ENCODE data around the gene RITA1. TPM values are rescaled to one million over a fixed set of nuclear protein-coding genes. Genes with fewer than 3 reads are reported as not detected.

RITA1 gene
- total RNA-seq, 1 experiment from 2014 or later = 33.6 TPM

DNA sequence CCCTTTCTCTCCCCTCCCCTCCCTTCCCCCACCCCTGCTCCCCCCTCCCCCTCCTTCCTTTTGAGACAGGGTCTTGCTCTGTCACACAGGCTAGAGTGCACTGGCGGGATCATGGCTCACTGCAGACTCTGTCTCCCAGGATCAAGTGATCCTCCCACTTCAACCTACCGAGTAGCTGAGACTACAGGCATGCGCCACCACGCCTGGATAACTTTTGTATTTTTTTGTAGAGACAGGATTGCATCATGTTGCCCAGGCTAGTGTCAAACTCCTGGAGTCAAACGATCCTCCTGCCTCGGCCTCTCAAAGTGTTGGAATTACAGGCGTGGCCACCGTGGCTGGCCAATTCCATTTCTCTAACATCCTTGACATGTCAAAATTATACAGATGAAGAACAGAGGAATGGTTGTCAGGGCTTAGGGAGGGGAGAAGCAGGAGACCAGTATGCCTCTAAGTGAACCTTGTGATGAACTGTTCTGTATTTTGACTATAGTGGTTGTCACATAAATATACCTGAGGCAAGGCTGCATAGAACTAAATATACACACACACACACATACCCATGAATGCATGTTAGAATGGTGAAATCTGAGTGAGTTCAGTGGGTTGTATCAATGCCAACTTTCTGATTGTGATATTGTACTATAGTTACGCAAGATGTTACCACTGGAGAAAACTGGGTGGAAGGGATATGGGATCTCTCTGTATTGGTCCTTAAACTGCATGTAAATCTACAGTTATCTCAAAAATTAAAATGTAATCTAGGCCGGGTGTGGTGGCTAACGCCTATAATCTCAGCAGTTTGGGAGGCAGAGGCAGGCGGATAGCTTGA is 39.6 kb upstream of the RITA1 start:
- TF ChIP-seq CTCF (IDR thresholded peaks at IDR 0.05; ENCODE audit: insufficient read depth in 1 of 2, low read depth in 1 of 2, low read length in 1 of 2, severe bottlenecking in 1 of 2, unreplicated experiment in 1 of 2) = no peak
- Histone ChIP-seq H3K4me1 (peaks cover 9% of the 10 kb centered on the region), H3K27me3 (replicated peaks; ENCODE audit: control insufficient read depth, insufficient read depth, low read length) (no peaks in the 10 kb centered on the region), H3K9me3 (no peaks in the 10 kb centered on the region), H3K36me3 (ENCODE audit: control insufficient read depth, insufficient read depth, low read length) (no peaks in the 10 kb centered on the region), H3K4me3 (ENCODE audit: low read depth, low read length) (no peak overlapping the region)
- Mint-ChIP-seq H3K4me1 (ENCODE audit: low read depth, unreplicated experiment) (no peaks in the 10 kb centered on the region), H3K9me3 (ENCODE audit: unreplicated experiment) (no peaks in the 10 kb centered on the region), H3K27me3 (ENCODE audit: insufficient read depth, unreplicated experiment) (peaks cover 10% of the 10 kb centered on the region), H3K4me3 (ENCODE audit: unreplicated experiment) (no peak overlapping the region), H3K36me3 (ENCODE audit: insufficient read depth, unreplicated experiment) (no peaks in the 10 kb centered on the region), H3K27ac (ENCODE audit: unreplicated experiment) (no peak overlapping the region)
- no peak for DNase-seq
- POLR2A ChIA-PET = no interaction called here
- CTCF ChIA-PET = no interaction called here
- no TSS peak for BruUV-seq (replicated peaks)
- intact Hi-C loops (cut with micrococcal nuclease; ENCODE audit: unreplicated experiment) = no loop called here

- ChIA-PET POLR2A (no interaction called here), CTCF (no interaction called here)
- no peaks in the 10 kb centered on the region for H3K36me3 ChIP-seq (ENCODE audit: control insufficient read depth, insufficient read depth, low read length)
- H3K9me3 Mint-ChIP-seq (ENCODE audit: unreplicated experiment) = no peaks in the 10 kb centered on the region
- BruUV-seq (replicated peaks) = no TSS peak
- no peak overlapping the region for H3K27ac Mint-ChIP-seq (ENCODE audit: unreplicated experiment)
- peaks cover 9% of the 10 kb centered on the region for H3K4me1 ChIP-seq
- intact Hi-C loops (cut with micrococcal nuclease; ENCODE audit: unreplicated experiment) = no loop called here
- no peak for DNase-seq
- H3K4me3 ChIP-seq (ENCODE audit: low read depth, low read length) = no peak overlapping the region
- no peaks in the 10 kb centered on the region for H3K4me1 Mint-ChIP-seq (ENCODE audit: low read depth, unreplicated experiment)
- TF ChIP-seq CTCF (IDR thresholded peaks at IDR 0.05; ENCODE audit: insufficient read depth in 1 of 2, low read depth in 1 of 2, low read length in 1 of 2, severe bottlenecking in 1 of 2, unreplicated experiment in 1 of 2) = no peak
- no peaks in the 10 kb centered on the region for H3K36me3 Mint-ChIP-seq (ENCODE audit: insufficient read depth, unreplicated experiment)
- H3K9me3 ChIP-seq = no peaks in the 10 kb centered on the region
- H3K4me3 Mint-ChIP-seq (ENCODE audit: unreplicated experiment) = no peak overlapping the region
- peaks cover 11% of the 10 kb centered on the region for H3K27me3 Mint-ChIP-seq (ENCODE audit: insufficient read depth, unreplicated experiment)
- peaks cover 1% of the 10 kb centered on the region; the same call in 1 of the 2 replicates for H3K27me3 ChIP-seq (replicated peaks; ENCODE audit: control insufficient read depth, insufficient read depth, low read length)
Measured at GRCh38 chr12:113146999-113147398, 38.5 kb upstream of the RITA1 start.

DNA sequence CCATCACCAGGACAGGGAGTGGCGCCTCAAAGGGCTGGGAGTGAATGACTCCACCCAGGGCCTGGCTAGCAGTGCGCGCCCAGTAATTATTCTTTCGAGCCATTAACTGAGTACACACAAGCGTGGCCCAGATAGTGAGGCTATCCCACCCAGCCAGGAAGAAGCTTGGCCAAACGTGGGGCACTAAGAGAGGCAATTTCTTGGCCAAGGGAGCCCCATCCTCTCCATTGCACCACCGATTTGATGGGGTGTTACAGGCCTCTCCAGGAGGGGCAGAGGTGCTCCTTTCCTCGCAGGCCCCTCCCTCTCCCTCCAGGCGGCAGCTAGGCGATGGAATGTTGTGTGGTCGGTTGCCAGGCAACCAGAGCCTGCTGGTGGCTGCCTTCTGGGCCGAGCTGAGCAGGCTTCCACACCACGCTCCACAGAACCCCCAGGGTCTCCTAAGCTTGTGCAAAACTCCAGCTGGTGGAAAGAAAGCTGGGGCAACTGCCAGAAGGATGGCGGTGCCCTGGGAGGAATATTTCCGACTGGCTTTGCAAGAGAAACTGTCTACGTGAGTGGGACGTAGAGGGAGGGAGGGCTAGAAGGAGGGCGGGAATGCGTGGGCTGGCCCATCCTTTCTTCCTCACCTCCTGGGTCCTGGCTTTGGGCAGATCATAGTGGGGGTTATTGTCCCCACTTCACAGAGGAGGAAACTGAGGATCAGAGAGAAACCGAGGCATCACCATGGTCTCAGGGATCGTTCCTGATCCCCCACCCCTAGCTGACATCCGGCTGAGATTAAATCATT is 36.0 kb upstream of the RITA1 start, which contains the start of gene CFAP73:
CFAP73 (plus strand) TSS at position 364 of the 790 bp plus-strand sequence; CDS start at position 498, 134 bp downstream.
- Histone ChIP-seq H3K36me3 (ENCODE audit: control insufficient read depth, insufficient read depth, low read length) (no peaks in the 10 kb centered on the region), H3K27me3 (replicated peaks; ENCODE audit: control insufficient read depth, insufficient read depth, low read length) (peaks cover 3% of the 10 kb centered on the region; the same call in 1 of the 2 replicates), H3K9me3 (no peaks in the 10 kb centered on the region), H3K4me1 (peaks cover 13% of the 10 kb centered on the region), H3K4me3 (ENCODE audit: low read depth, low read length) (no peak within 1 kb of the TSS)
- peak; percentile 91 for DNase-seq
- Mint-ChIP-seq H3K4me1 (ENCODE audit: low read depth, unreplicated experiment) (no peaks in the 10 kb centered on the region), H3K36me3 (ENCODE audit: insufficient read depth, unreplicated experiment) (no peaks in the 10 kb centered on the region), H3K27me3 (ENCODE audit: insufficient read depth, unreplicated experiment) (peaks cover 14% of the 10 kb centered on the region), H3K27ac (ENCODE audit: unreplicated experiment) (peak within 1 kb of the TSS; percentile 35), H3K4me3 (ENCODE audit: unreplicated experiment) (no peak within 1 kb of the TSS), H3K9me3 (ENCODE audit: unreplicated experiment) (no peaks in the 10 kb centered on the region)
- intact Hi-C loops (cut with micrococcal nuclease; ENCODE audit: unreplicated experiment) = no loop called here
- TF ChIP-seq CTCF (IDR thresholded peaks at IDR 0.05; ENCODE audit: insufficient read depth in 1 of 2, low read depth in 1 of 2, low read length in 1 of 2, severe bottlenecking in 1 of 2, unreplicated experiment in 1 of 2) = no peak
- CTCF ChIA-PET = interaction anchor here (0.6 to 1.1 kb wide), 2 partner anchors 20 to 32 kb away, joined by 3 to 4 read pairs; no protein-coding TSS in a partner anchor
- BruUV-seq (replicated peaks) = no TSS peak
- POLR2A ChIA-PET = no interaction called here
